ENCODE results near the gene MAN1C1.

GRCh38 chr1:25803368-25803767, 186.8 kb downstream of the MAN1C1 start:
- TF ChIP-seq CTCF (IDR thresholded peaks at IDR 0.05; ENCODE audit: insufficient read depth, low read length, poor library complexity, severe bottlenecking), result no peak
- no peak for TF ChIP-seq EZH2phosphoT487 (conservative IDR thresholded peaks at IDR 0.05; ENCODE audit: low read length)
